HS-27A (cell line): ENCODE results near the gene CD70.
A peak's percentile ranks its signal among the peaks of the same experiment; 100 is the strongest.
"Not testable (repeated sequence)": the region's sequence is repeated elsewhere in the genome, so short reads cannot be mapped to it uniquely, and the experiment has no call there.

Source experiments
- DNase-seq: peaks from one replicate; pipeline ENCODE4 v3.0.0-alpha.2; 2012; ENCODE audit warnings: low read depth, missing footprints

The CD70 gene

GRCh38 chr19:6590827-6591319 is at the start of gene CD70:
TSS of gene CD70 (minus strand) at chr19:6591150. CDS start at chr19:6591002, 148 bp downstream.
- DNase-seq = no peak

- DNase-seq = not testable (repeated sequence)
Measured at GRCh38 chr19:6640333-6640732, 49.4 kb upstream of the CD70 start.

GRCh38 chr19:6639439-6639838 is 48.5 kb upstream of the CD70 start:
- no peak for DNase-seq

GRCh38 chr19:6633456-6633813 is 42.5 kb upstream of the CD70 start:
- not testable (repeated sequence) for DNase-seq

- DNase-seq = peak; percentile 26
Measured at GRCh38 chr19:6632747-6633455, 42.0 kb upstream of the CD70 start.

GRCh38 chr19:6632002-6632621 is 41.2 kb upstream of the CD70 start:
- DNase-seq = peak; percentile 35

- no peak for DNase-seq
Measured at GRCh38 chr19:6626764-6627163, 35.8 kb upstream of the CD70 start.

- DNase-seq = no peak
Measured at GRCh38 chr19:6617374-6617773, 26.4 kb upstream of the CD70 start.

- DNase-seq = no peak
Measured at GRCh38 chr19:6616011-6616410, 25.1 kb upstream of the CD70 start.

GRCh38 chr19:6613711-6614110 is 22.8 kb upstream of the CD70 start:
- DNase-seq = no peak

GRCh38 chr19:6610934-6611852 is 20.2 kb upstream of the CD70 start:
- DNase-seq = peak; percentile 93

GRCh38 chr19:6608940-6609339 is 18.0 kb upstream of the CD70 start:
- no peak for DNase-seq

- not testable (repeated sequence) for DNase-seq
Measured at GRCh38 chr19:6608146-6608545, 17.2 kb upstream of the CD70 start.

GRCh38 chr19:6606276-6607070 is 15.5 kb upstream of the CD70 start:
- DNase-seq = not testable (repeated sequence)

GRCh38 chr19:6604906-6605305 is 14.0 kb upstream of the CD70 start:
- no peak for DNase-seq

- DNase-seq = no peak
Measured at GRCh38 chr19:6602729-6603114, 11.8 kb upstream of the CD70 start.

GRCh38 chr19:6601537-6602052 is 10.6 kb upstream of the CD70 start:
- not testable (repeated sequence) for DNase-seq

GRCh38 chr19:6600951-6601536 is 10.1 kb upstream of the CD70 start:
- not testable (repeated sequence) for DNase-seq

- DNase-seq = no peak
Measured at GRCh38 chr19:6599866-6600454, 9.0 kb upstream of the CD70 start.

GRCh38 chr19:6598254-6598892 is 7.4 kb upstream of the CD70 start:
- not testable (repeated sequence) for DNase-seq
